Testis (tissue), 2 donors: Measurements from ENCODE around the gene LEF1.

Experiments
- CTCF ChIP-seq, 3 experiments: fragments of 450-650 bp in 2 of 3; fragments of 200-600 bp in 1 of 3; sonication (generic) in 1 of 3; IDR thresholded peaks; one replicate each; pipeline ENCODE4 v1.5.1; 2016 to 2019; ENCODE audit warnings: antibody characterized with exemption in 3 of 3, mild to moderate bottlenecking in 2 of 3, moderate library complexity in 1 of 3
- POLR2A ChIP-seq: fragments of 450-650 bp; IDR thresholded peaks from one replicate; pipeline ENCODE4 v1.6.1; 2017; ENCODE audit warnings: antibody characterized with exemption, mild to moderate bottlenecking, moderate library complexity

DNA sequence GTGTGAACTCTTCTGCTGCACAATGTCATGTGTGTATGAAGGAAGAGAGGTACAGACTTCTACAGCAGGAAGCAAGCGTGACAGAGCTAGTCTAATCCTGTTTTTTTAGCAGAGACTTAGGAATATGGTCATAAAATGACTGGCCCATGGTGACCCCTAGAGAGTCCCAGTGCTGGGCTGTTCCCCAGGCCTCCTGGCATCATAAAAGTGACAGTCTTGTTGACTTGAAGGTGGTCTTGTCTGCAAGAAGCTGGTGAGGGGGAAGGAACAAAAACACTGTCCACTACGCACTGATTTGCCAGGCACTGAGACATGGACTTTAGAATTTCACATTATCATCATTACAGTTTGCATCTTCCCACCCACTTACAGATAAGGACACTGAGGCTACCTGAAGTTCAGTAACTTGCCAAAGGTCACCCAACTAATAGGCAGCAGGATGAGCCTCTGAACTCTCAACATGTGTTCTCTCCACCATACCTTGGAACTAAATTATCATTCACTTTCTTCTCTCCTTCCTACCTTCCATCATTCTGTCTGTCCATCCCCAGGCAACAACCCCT, 116.1 kb downstream of the LEF1 start:
- TF ChIP-seq CTCF (IDR thresholded peaks at IDR 0.05) (no peak), POLR2A (no peak)
